GM21360 (cell line): ENCODE data around the gene KLC4.
"Not testable (repeated sequence)": the region's sequence is repeated elsewhere in the genome, so short reads cannot be mapped to it uniquely, and the experiment has no call there.

Experiments
- ATAC-seq: cut with Tn5 transposase; IDR thresholded peaks from one replicate; pipeline ENCODE4 v1.9.1; 2021; ENCODE audit warnings: mild to moderate bottlenecking, moderate library complexity; ENCODE audit not compliant: unreplicated experiment

KLC4 gene

DNA sequence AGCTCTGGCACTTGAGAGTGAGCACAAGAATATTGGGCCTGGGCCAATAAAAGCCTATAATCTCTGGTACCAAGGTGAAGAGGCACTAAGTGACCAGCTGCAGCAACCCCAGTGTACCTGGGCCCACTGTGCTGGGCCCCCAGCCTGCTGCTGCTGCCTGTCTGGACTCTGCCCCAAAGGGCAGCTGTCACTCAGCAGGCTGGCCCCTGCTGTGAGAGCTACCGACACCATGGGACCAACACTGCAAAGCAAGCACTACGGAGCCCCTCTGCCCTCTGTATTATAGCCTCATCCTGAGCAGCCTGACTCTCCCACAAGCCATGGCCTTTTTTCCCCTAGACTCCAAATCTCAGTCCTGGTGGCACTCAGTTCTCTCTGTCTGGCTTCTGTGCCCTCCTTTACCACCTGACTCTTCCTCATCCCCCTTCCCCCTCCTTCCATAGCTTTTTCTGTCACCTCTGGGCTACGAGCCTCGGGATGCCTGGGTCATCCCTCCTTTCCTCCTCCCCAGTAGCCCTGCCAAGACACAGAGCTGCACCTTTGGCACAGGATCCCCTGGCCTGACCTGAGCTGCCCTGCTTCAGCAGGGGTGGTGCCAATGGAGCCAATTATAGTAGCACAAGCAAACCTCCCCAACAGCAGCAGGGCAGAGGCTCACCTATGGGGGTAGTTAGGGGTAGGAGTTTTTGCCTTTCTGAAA is 23.8 kb upstream of the KLC4 start:
- no peak for ATAC-seq

DNA sequence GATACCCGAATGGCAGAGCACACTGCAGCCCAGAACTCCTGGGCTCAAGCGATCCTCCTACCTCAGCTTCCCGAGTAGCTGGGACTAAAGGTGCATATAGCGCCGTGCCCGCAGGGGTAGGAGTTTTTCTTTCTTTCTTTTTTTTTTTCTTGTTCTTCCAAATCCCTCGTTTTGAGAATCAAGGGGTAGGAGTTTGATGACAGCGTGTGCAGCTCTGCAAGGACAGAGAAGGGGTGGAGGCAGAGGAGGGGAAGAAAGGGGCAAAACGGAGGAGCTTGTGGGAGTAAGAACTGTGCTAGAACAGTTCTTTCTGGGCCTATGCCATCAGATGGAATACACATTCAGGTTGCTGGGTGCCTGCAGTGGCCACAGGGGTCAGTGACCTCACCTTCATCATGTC is 22.7 kb upstream of the KLC4 start:
- ATAC-seq = no peak

DNA sequence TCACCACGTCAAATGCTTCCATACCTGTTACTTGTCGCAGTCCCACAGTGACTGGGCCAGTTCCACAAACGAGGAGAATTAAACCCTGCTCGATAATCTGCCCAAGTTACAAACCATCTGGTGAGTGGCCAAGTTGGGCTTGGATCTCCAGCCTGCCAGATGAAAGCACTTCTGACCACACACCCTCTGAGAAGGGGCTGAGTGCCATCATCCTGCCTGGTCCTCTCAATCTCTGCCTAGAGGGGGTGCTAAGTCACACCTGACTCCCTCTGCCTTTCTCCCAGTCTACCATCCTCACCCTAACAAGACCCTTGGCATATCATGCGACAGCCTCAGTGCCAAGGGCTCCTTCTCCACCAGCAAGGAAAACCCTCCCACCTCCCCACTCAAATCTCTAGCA is 22.2 kb upstream of the KLC4 start:
- no peak for ATAC-seq

DNA sequence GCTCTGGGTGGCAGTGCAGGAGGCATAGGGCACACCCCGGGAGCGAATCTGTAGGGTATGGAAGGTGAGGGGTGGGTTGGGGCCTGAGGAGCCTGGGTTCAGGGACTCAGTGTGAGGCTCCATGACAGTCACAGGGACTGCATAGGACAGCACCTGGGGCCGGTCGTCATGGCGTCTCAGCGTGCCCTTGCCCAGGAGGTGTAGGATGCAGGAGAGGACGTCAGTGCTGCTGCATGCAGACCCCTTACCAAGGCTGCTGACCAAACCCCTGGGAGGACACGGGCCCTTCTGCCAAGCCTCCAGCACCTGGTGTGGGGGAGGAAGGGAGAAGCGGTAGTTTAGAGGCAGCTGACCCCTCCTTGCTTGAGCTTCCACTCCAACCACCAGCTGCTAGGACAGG is 21.7 kb upstream of the KLC4 start:
- no peak for ATAC-seq

DNA sequence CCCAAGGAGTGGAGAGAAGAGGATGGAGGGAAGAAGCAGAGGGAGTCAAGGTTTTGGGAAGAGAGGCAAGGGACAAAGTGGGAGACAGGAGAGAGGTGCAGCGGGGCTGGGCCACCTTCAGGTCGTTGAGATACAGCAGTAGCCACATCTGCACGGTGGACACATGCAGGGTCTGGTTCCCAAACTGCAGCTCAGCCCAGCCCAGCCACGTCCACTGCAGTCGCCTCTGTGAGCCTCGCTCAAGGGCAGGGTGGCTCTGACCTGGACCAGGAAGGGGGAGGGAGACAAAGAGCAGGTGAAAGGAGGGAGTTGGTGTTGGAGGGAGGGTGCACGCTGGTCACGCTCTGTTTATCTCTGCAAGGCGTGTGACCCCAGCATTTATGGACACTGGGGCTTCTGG is 20.7 kb upstream of the KLC4 start:
- no peak for ATAC-seq

DNA sequence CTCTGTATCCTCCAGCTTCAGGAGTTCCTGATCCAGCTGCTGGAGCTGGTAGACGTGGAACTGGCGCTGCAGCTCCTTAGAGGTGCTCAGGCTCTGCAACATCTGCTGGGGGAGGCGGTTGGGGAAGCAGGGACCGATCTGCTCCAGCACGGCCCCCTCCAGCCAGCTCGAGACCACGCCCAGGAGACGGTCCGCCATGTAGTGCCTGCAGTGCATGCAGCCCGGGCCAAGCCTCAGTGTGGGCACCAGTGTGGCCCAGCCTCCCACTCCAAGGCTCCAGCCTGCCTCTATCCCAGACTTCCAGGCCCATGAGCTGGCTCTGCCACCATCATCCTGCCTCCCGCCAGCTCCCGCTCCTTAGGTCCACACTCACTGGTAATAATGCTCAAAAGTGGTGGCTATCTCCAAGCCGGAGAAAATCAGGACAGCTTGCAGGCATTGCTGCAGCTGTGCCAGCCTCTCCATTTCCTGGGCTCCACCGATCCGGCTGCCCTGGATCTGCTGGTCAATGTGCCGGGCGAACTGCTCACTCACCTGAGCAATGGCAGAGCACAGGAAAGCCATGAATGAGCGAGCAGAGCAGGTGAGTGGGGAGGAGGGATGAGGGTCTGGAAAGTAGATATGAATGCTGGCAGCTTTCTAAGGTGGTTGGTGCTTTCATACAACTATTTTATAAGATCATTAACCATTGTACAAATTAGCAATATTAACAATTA is 18.7 kb upstream of the KLC4 start:
- no peak for ATAC-seq

DNA sequence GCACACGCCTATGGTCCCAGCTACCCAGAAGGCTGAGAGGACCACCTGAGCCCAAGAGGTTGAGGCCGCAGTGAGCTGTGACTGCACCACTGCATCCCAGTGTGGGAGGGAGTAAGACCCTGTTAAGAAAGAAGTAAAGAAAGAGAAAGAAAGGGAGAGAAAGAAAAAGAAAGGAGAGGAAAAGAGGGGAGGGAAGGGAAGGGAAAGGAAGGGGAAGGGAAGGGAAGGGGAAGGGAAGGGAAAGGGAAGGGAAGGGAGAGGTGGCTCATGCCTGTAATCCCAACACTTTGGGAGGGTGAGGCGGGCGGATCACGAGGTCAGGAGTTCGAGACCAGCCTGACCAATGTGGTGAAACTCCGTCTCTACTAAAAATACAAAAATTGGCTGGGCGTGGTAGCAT is 18.0 kb upstream of the KLC4 start:
- ATAC-seq = not testable (repeated sequence)

DNA sequence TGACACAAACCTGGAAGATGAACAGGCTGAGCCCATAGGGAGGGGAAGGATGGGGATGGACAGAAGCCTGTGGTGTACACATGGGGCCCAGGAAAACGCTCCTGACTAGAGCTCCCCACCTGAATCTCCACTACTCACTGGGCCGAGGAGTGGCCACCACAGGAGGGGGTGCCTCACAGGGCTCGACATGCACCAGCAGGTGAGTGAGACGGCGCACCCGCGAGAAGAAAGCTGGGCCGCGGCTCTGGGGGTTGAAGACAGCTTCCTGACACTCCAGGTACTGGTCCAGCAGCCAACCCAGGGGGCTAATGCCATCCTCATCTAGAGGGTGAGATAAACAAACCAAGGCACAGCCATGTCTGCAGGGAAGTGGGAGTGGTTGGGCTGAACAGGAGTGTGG is 16.1 kb upstream of the KLC4 start:
- ATAC-seq = no peak

DNA sequence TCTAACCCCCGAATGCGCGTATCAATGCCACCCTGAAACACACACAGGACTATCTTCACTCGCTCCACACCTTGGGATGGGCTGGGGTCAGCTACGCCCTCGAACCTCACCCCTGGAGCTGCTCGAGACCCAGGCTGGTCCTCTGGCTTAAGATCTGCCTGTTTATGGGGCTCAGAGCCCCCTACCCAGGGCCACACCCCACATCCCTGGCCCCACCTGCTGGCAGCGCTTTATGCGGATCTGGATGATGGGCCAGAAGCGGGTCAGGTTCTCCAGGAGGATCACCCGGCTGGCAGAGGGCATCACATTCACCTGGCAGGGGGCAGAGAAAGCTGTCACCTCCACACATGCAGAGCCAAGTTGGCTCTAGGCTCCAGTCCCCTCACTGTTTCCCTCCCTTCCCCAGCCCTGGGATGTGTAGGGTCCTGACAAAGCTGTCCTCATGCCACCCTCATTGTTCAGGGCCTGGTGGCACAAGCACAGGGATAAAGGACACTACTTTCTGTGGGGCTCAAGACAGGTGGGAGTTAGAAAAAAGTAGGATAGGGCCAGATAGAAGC is 14.0 kb upstream of the KLC4 start:
- no peak for ATAC-seq

DNA sequence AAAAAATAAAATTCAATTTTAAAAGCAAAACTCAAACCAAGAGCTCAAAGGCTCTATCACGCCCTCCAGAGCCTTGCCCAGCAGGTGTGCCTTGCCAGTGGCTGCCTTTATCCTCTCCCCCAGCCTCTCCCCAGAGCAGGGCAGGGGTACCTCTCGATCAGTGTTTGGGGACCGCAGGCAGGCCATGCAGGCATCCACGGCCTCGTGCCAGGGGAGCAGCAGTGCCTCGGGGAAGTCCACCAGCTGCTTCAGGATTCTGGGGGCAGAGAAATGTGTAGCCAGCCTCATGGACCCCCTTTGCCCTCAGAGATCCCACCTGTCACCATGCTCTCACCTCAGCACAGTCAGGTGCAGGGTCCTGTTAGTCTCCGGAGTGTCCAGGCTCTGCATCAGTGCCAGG is 11.4 kb upstream of the KLC4 start:
- no peak for ATAC-seq

DNA sequence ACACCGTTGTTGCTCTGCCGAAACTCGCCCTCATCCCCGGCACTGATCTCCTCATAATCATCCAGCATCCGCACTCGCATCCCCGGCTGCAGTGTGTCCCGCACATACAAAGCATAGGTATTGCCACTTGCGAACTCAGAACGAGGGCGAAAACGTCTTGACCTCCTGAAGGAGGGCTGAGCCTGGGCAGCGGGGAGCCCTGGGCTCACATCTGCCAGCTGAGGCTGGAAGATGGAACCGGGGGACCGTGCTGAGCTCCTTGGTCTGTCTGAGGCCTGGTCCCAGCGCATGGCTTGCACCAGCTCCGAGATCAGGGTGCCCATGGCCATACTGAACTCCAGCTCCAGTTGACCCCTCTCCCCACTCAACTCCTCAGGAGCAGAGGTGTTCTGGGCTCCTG is 8.4 kb upstream of the KLC4 start:
- no peak for ATAC-seq

DNA sequence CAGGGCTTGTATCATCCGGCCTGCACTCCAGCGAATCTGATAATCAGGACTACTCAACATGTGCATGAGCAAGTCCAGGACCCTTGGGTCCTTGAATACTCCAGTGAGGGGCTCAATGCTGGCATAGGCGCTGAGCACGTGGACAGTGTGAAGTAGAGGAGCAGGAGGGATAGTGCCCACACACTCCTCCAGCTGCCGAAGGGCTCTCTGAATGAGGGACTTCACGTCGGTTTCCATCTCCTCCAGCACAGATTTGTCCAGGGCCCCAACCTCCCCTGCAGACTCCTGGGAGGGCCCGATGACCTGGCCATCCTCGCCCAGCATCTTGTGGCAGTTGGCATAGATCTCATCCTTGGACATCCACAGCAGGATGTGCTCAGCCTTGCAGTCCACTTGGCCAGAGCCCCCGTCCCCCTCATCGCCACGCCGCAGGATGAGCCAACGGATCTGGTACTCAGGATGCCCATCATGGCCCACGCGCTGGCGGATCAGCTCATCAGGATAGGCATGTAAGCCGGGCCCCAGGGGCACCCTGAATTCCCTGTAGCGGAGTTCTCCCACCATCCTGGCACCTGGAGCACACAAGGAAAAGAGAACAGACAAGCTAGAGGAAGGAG is 7.1 kb upstream of the KLC4 start:
- ATAC-seq = no peak

DNA sequence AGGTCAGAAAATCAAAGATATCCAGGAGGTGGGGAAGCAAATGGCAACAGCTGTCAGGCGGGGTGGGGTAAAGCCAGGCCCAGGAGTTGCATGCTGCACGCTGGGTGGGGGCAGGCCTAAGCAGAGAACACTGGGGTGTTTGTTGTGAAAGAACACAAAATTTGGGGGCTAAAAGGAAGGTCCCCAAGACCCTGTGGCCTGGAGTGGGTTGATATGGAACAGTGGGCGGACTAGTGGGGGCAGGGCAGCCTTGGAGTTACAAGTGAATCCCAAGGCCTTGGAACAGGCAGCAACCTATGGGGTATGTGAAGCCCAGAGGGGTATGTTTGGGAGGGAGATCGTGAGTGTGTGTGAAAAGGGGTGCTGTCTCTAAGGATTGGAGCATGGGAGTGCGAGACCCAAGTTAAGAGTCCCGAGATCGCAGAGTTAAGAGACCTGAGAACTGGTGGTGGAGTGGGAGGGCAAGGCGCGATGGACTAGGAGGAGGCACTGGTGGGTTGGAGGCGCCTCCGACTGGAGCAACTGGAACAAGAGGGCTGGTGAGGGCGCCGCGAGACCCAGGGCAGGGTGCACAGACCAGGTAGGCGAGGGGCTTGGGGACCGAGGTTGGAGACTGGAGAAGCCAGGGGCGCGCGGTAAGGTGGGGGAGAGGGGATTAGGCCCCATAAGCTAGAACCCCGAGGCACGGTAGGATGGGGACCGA is 6.4 kb upstream of the KLC4 start:
- ATAC-seq = peak; percentile 16

DNA sequence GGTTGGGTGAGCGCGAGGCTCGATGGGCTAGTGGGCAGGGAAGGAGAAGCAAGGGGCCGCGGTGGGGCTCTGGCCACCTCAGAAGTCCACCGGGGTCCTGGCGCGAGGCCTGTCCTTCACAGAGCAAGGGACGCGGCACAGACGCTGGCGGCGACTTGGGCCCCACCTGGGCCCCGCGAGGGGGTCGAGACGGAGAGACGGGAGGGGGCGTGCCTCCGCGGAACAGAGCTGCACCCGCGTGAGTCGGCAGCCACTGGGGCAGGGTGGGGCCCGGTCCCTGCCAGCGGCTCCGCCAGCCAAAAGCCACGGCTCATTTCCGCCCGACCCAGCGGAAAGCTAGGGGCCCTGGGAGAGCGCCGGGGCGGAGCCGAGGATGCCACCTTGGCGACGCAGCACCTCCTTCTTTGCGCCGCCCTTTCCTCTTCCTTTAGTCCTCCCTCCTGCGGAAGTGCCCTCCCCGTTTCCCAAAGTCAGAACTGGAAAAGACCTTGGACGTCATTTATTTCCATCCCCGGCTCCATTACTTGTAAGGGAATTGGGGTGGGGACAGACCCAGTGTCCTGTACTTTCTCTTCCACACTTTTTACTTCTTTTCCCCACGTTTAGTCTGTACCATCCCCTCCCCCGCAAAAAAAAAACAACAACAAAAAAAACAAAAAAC is 5.8 kb upstream of the KLC4 start, which contains the start of gene CUL7:
Gene CUL7 (minus strand): TSS at position 307 of the 661 bp plus-strand sequence. CDS start 1,063 bp downstream, outside the sequence.
- ATAC-seq = peak; percentile 73

DNA sequence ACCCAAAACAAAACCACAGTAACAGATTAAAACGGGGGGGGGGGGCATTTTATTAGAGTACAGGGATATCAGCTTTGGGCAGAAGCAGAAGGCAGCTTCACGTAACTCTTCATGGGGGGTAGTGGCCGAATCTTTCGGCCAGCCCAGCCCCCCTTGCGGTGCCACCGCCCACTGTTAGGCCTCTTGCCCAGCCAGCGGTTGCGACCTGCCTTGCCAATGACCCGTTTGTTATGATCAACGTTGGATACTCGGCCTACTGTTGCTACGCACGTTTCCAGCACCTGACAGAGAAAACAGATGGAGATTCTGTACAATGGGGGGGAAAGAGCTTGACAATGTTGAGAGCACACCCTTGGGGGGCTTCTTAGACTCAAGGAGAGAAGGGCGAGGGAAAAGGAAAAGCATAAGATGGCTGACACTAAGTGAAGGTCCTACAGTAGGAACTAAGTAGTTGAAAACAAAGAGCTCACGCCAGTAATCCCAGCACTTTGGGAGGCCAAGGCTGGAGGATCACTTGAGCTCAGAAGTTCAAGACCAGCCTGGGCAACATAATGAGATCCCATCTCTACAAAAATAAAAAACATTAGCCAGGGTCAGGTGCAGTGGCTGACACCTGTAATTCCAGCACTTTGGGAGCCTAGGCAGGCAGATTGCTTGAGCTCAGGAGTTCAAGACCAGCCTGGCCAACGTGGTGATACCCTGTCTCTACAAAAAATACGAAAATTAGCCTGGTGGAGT is 5.1 kb upstream of the KLC4 start:
- no peak for ATAC-seq

DNA sequence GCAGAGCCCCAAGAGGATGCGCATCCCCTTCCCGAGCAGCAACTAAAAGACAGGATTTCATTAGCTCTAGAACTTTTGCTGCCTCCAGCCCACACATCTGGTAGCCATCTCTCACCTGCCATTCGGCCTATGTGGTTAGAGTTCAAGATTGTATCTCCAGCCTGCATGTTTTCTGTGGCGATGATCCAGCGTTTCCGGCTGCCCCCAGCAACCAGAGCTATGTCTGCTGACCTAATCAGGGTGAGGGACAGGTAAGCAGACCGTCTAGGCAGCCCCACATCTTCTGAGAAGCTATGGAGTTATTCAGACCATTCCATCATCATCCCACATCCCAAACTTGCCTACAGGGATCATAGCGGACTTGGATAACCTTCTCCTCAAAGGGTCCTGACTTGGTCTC is 3.5 kb upstream of the KLC4 start:
- no peak for ATAC-seq

DNA sequence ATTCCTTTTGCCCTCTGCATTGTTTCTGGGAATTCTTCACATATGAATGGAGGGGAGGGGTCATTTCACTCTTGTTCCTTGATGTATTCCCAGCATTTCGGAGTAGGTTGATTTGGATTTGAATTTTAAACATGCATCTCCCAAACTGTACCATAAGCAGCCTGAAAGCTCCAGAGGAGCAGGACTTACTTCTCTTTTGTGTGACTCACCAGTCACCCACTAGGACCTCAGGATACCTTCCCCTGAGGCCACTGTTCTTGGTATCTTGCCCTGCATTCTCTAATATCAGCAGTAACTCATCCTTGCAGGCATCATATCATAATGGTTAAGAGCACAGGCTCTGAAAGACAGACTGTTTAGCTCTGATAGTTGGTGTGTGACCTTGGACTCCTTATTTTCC is 900 bp upstream of the KLC4 start:
- ATAC-seq = no peak

DNA sequence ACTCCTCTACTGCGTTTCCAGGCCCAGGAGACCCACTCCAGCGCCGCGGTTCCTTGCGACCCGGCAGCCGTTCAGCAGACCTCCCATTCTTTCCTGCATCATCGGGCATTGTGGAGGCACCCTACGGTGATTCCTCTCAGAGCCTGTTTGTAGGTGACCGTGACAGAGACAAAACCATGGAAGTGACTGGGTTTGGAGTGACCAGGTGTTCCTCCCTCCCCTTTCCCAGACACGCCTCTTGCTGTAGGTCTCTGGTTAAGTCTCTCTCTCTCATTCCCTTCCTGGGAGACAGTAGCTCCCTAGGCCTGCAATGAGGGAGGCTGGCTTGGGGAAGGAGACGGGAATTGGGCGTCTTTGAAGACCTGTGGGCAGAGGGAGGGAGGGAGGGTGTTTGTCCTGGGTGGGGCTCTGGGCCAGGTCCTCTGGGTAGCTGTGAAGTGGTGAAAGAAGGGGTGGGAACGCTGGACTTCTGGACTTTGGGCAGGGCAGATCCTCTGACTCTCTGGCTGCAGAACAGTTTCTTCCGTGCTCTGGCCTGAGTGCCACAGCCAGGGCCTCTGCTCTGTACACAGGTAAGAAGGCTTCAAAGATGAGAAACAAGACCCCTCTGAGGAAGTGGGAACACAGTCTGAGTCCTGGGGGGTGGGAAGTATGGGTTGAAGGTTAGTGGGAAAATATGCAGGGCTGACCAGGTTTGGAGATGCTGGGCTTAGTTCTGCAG is 763 bp downstream of the KLC4 start:
- ATAC-seq = no peak
